ENCODE results near the gene RNF222.
"Not testable (repeated sequence)": the region's sequence is repeated elsewhere in the genome, so short reads cannot be mapped to it uniquely, and the experiment has no call there.

Gene RNF222

GRCh38 chr17:8357910-8358309 lies 39.7 kb downstream of the RNF222 start:
- H3K27ac ChIP-seq (ENCODE audit: low read depth, low read length), result no peak overlapping the region
- no peak overlapping the region for H3K4me3 ChIP-seq (ENCODE audit: low read depth in 1 of 2, low read length in 2 of 2)

GRCh38 chr17:8354236-8354635 lies 43.4 kb downstream of the RNF222 start:
- H3K4me3 ChIP-seq (ENCODE audit: low read depth in 1 of 2, low read length in 2 of 2), result no peak overlapping the region
- no peak overlapping the region for H3K9ac ChIP-seq (ENCODE audit: low read depth in 1 of 2, low read length in 2 of 2)
- H3K4me1 ChIP-seq (ENCODE audit: control insufficient read depth in 1 of 2, insufficient read depth in 2 of 2, low read length in 2 of 2), result no peaks in the 10 kb centered on the region
- no peaks in the 10 kb centered on the region for H3K9me3 ChIP-seq (ENCODE audit: control insufficient read depth in 1 of 2, low read length in 2 of 2)
- no peak overlapping the region for H3K27ac ChIP-seq (ENCODE audit: low read depth, low read length)
- no peaks in the 10 kb centered on the region for H3K36me3 ChIP-seq (ENCODE audit: control insufficient read depth in 1 of 2, insufficient read depth in 2 of 2, low read length in 2 of 2)
- H3K27me3 ChIP-seq (ENCODE audit: control insufficient read depth in 1 of 2, insufficient read depth in 2 of 2, low read length in 2 of 2), result no peaks in the 10 kb centered on the region

More at GRCh38 chr17:8357910-8358309, 39.7 kb downstream of the RNF222 start:
- H3K4me1 ChIP-seq (ENCODE audit: control insufficient read depth in 1 of 2, insufficient read depth in 2 of 2, low read length in 2 of 2), result peaks cover 0 to 9% of the 10 kb centered on the region in 2 donors
- no peaks in the 10 kb centered on the region for H3K9me3 ChIP-seq (ENCODE audit: control insufficient read depth in 1 of 2, low read length in 2 of 2)
- no peak overlapping the region for H3K9ac ChIP-seq (ENCODE audit: low read depth in 1 of 2, low read length in 2 of 2)
- no peaks in the 10 kb centered on the region for H3K36me3 ChIP-seq (ENCODE audit: control insufficient read depth in 1 of 2, insufficient read depth in 2 of 2, low read length in 2 of 2)
- no peaks in the 10 kb centered on the region for H3K27me3 ChIP-seq (ENCODE audit: control insufficient read depth in 1 of 2, insufficient read depth in 2 of 2, low read length in 2 of 2)

- Histone ChIP-seq H3K9ac (ENCODE audit: low read depth in 1 of 2, low read length in 2 of 2) (no peak overlapping the region), H3K4me3 (ENCODE audit: low read depth in 1 of 2, low read length in 2 of 2) (no peak overlapping the region), H3K4me1 (ENCODE audit: control insufficient read depth in 1 of 2, insufficient read depth in 2 of 2, low read length in 2 of 2) (no peaks in the 10 kb centered on the region), H3K27ac (ENCODE audit: low read depth, low read length) (no peak overlapping the region), H3K27me3 (ENCODE audit: control insufficient read depth in 1 of 2, insufficient read depth in 2 of 2, low read length in 2 of 2) (no peaks in the 10 kb centered on the region), H3K9me3 (ENCODE audit: control insufficient read depth in 1 of 2, low read length in 2 of 2) (no peaks in the 10 kb centered on the region), H3K36me3 (ENCODE audit: control insufficient read depth in 1 of 2, insufficient read depth in 2 of 2, low read length in 2 of 2) (no peaks in the 10 kb centered on the region)
Measured at GRCh38 chr17:8353736-8354135, 43.9 kb downstream of the RNF222 start.

- no peaks in the 10 kb centered on the region for H3K9me3 ChIP-seq (ENCODE audit: control insufficient read depth in 1 of 2, low read length in 2 of 2)
- no peak overlapping the region for H3K27ac ChIP-seq (ENCODE audit: low read depth, low read length)
- no peaks in the 10 kb centered on the region for H3K4me1 ChIP-seq (ENCODE audit: control insufficient read depth in 1 of 2, insufficient read depth in 2 of 2, low read length in 2 of 2)
- no peaks in the 10 kb centered on the region for H3K36me3 ChIP-seq (ENCODE audit: control insufficient read depth in 1 of 2, insufficient read depth in 2 of 2, low read length in 2 of 2)
- H3K9ac ChIP-seq (ENCODE audit: low read depth in 1 of 2, low read length in 2 of 2), result no peak overlapping the region
- no peak overlapping the region for H3K4me3 ChIP-seq (ENCODE audit: low read depth in 1 of 2, low read length in 2 of 2)
- H3K27me3 ChIP-seq (ENCODE audit: control insufficient read depth in 1 of 2, insufficient read depth in 2 of 2, low read length in 2 of 2), result peaks cover 5 to 10% of the 10 kb centered on the region in 2 donors
Measured at GRCh38 chr17:8350339-8350738, 47.3 kb downstream of the RNF222 start.

- not testable (repeated sequence) for H3K27me3 ChIP-seq (ENCODE audit: control insufficient read depth in 1 of 2, insufficient read depth in 2 of 2, low read length in 2 of 2); H3K9me3 ChIP-seq (ENCODE audit: control insufficient read depth in 1 of 2, low read length in 2 of 2); H3K4me1 ChIP-seq (ENCODE audit: control insufficient read depth in 1 of 2, insufficient read depth in 2 of 2, low read length in 2 of 2); H3K36me3 ChIP-seq (ENCODE audit: control insufficient read depth in 1 of 2, insufficient read depth in 2 of 2, low read length in 2 of 2); H3K27ac ChIP-seq (ENCODE audit: low read depth, low read length); H3K4me3 ChIP-seq (ENCODE audit: low read depth in 1 of 2, low read length in 2 of 2); H3K9ac ChIP-seq (ENCODE audit: low read depth in 1 of 2, low read length in 2 of 2)
Measured at GRCh38 chr17:8347001-8347400, 50.6 kb downstream of the RNF222 start.

- H3K4me3 ChIP-seq (ENCODE audit: low read depth in 1 of 2, low read length in 2 of 2), result no peak overlapping the region
- no peaks in the 10 kb centered on the region for H3K36me3 ChIP-seq (ENCODE audit: control insufficient read depth in 1 of 2, insufficient read depth in 2 of 2, low read length in 2 of 2)
- H3K9me3 ChIP-seq (ENCODE audit: control insufficient read depth in 1 of 2, low read length in 2 of 2), result no peaks in the 10 kb centered on the region
- no peaks in the 10 kb centered on the region for H3K4me1 ChIP-seq (ENCODE audit: control insufficient read depth in 1 of 2, insufficient read depth in 2 of 2, low read length in 2 of 2)
- H3K9ac ChIP-seq (ENCODE audit: low read depth in 1 of 2, low read length in 2 of 2), result no peak overlapping the region
- peaks cover 10% of the 10 kb centered on the region in 2 donors for H3K27me3 ChIP-seq (ENCODE audit: control insufficient read depth in 1 of 2, insufficient read depth in 2 of 2, low read length in 2 of 2)
- H3K27ac ChIP-seq (ENCODE audit: low read depth, low read length), result no peak overlapping the region
Measured at GRCh38 chr17:8345951-8346665, 51.5 kb downstream of the RNF222 start.

- H3K36me3 ChIP-seq (ENCODE audit: control insufficient read depth in 1 of 2, insufficient read depth in 2 of 2, low read length in 2 of 2), result no peaks in the 10 kb centered on the region
- H3K4me3 ChIP-seq (ENCODE audit: low read depth in 1 of 2, low read length in 2 of 2), result no peak overlapping the region
- peaks cover 10% of the 10 kb centered on the region in 2 donors for H3K27me3 ChIP-seq (ENCODE audit: control insufficient read depth in 1 of 2, insufficient read depth in 2 of 2, low read length in 2 of 2)
- H3K9ac ChIP-seq (ENCODE audit: low read depth in 1 of 2, low read length in 2 of 2), result no peak overlapping the region
- no peaks in the 10 kb centered on the region for H3K9me3 ChIP-seq (ENCODE audit: control insufficient read depth in 1 of 2, low read length in 2 of 2)
- H3K4me1 ChIP-seq (ENCODE audit: control insufficient read depth in 1 of 2, insufficient read depth in 2 of 2, low read length in 2 of 2), result no peaks in the 10 kb centered on the region
- H3K27ac ChIP-seq (ENCODE audit: low read depth, low read length), result no peak overlapping the region
Measured at GRCh38 chr17:8345052-8345690, 52.5 kb downstream of the RNF222 start.

GRCh38 chr17:8341456-8341855 lies 56.2 kb downstream of the RNF222 start:
- H3K9ac ChIP-seq (ENCODE audit: low read depth in 1 of 2, low read length in 2 of 2), result no peak overlapping the region
- no peaks in the 10 kb centered on the region for H3K9me3 ChIP-seq (ENCODE audit: control insufficient read depth in 1 of 2, low read length in 2 of 2)
- no peak overlapping the region for H3K4me3 ChIP-seq (ENCODE audit: low read depth in 1 of 2, low read length in 2 of 2)
- H3K27me3 ChIP-seq (ENCODE audit: control insufficient read depth in 1 of 2, insufficient read depth in 2 of 2, low read length in 2 of 2), result peaks cover 8 to 9% of the 10 kb centered on the region in 2 donors
- no peaks in the 10 kb centered on the region for H3K4me1 ChIP-seq (ENCODE audit: control insufficient read depth in 1 of 2, insufficient read depth in 2 of 2, low read length in 2 of 2)
- H3K27ac ChIP-seq (ENCODE audit: low read depth, low read length), result no peak overlapping the region
- H3K36me3 ChIP-seq (ENCODE audit: control insufficient read depth in 1 of 2, insufficient read depth in 2 of 2, low read length in 2 of 2), result no peaks in the 10 kb centered on the region

Data from duodenal mucosa (tissue), 2 donors.